Hepatocyte (in vitro differentiated cells): ENCODE results near the gene ERGIC2. TPM values are rescaled to one million over a fixed set of nuclear protein-coding genes. Genes with fewer than 3 reads are reported as not detected.

ENCODE experiments used
- DNase-seq: peaks from one replicate; pipeline ENCODE4 v3.0.0-alpha.2; 2016; ENCODE audit warnings: low spot score
- H2AFZ ChIP-seq: fragments of 200-600 bp; sonication (generic); 2 replicates; pipeline ENCODE4 v1.6.0; 2016; ENCODE audit warnings: antibody characterized with exemption, mild to moderate bottlenecking
- H3K27ac ChIP-seq: fragments of 200-600 bp; sonication (generic); 2 replicates; pipeline ENCODE4 v1.5.1; 2016; ENCODE audit warnings: mild to moderate bottlenecking
- H3K27me3 ChIP-seq: fragments of 200-600 bp; sonication (generic); 2 replicates; pipeline ENCODE4 v1.6.1; 2016
- H3K36me3 ChIP-seq: fragments of 200-600 bp; sonication (generic); replicated peaks from 2 replicates; pipeline ENCODE4 v1.5.1; 2016; ENCODE audit warnings: low read depth; ENCODE audit not compliant: insufficient read depth
- H3K4me1 ChIP-seq: fragments of 200-600 bp; sonication (generic); 2 replicates; pipeline ENCODE4 v1.5.1; 2016; ENCODE audit warnings: mild to moderate bottlenecking, moderate library complexity; ENCODE audit not compliant: insufficient read depth
- H3K4me2 ChIP-seq: fragments of 200-600 bp; sonication (generic); 2 replicates; pipeline ENCODE4 v1.6.0; 2016
- H3K4me3 ChIP-seq: fragments of 200-600 bp; sonication (generic); 2 replicates; pipeline ENCODE4 v1.5.1; 2016; ENCODE audit warnings: mild to moderate bottlenecking
- H3K79me2 ChIP-seq: fragments of 200-600 bp; sonication (generic); 2 replicates; pipeline ENCODE4 v1.6.0; 2017; ENCODE audit warnings: mild to moderate bottlenecking
- H3K9me2 ChIP-seq: fragments of 200-600 bp; sonication (generic); replicated peaks from 2 replicates; pipeline ENCODE4 v1.6.0; 2017; ENCODE audit warnings: mild to moderate bottlenecking; ENCODE audit not compliant: insufficient read depth
- H3K9me3 ChIP-seq: fragments of 200-600 bp; sonication (generic); 2 replicates; pipeline ENCODE4 v1.5.1; 2016; ENCODE audit warnings: low read depth, mild to moderate bottlenecking
- H4K20me1 ChIP-seq: fragments of 200-600 bp; sonication (generic); 2 replicates; pipeline ENCODE4 v1.6.0; 2016; ENCODE audit warnings: mild to moderate bottlenecking; ENCODE audit not compliant: insufficient read depth, poor library complexity, severe bottlenecking
- EZH2 ChIP-seq: fragments of 200-600 bp; sonication (generic); IDR thresholded peaks from 2 replicates; pipeline ENCODE4 v1.6.1; 2016; ENCODE audit warnings: antibody characterized with exemption, mild to moderate bottlenecking, borderline replicate concordance
- EZH2phosphoT487 ChIP-seq: fragments of 200-600 bp; sonication (generic); IDR thresholded peaks from one replicate; pipeline ENCODE4 v1.6.1; 2018; ENCODE audit warnings: antibody characterized with exemption, mild to moderate bottlenecking, low read depth, moderate library complexity; ENCODE audit not compliant: unreplicated experiment, severe bottlenecking
- WGBS: methylation state at CpG from one replicate; pipeline ENCODE4 v1.1.6; 2016; ENCODE audit warnings: low lambda C conversion rate; ENCODE audit errors: missing lambda C conversion rate; 5-methylcytosine and 5-hydroxymethylcytosine counted together
- polyA plus RNA-seq: library from polyadenylated mRNA; unstranded; fragments of >200 nt; fragmentation: Nextera tagmentation; extraction: Ambion mirVana; gene quantifications from 2 replicates; pipeline ENCODE4 v1.2.1, GENCODE V29; 2016
- total RNA-seq: library from RNA; depleted of rRNA; stranded (reverse); fragments of >200 nt; gene quantifications from 2 replicates; pipeline ENCODE4 v1.2.3, GENCODE V29; 2014
- TF ChIP-seq, protein P1 (sequence below): fragments of 200-600 bp; sonication (generic); IDR thresholded peaks from 2 replicates; pipeline ENCODE4 v1.5.1; 2016; ENCODE audit warnings: antibody characterized with exemption, mild to moderate bottlenecking; ENCODE audit not compliant: poor library complexity

Gene ERGIC2
- total and polyA plus RNA-seq, 2 experiments from 2014 or later, result 68.7 to 122 TPM

DNA sequence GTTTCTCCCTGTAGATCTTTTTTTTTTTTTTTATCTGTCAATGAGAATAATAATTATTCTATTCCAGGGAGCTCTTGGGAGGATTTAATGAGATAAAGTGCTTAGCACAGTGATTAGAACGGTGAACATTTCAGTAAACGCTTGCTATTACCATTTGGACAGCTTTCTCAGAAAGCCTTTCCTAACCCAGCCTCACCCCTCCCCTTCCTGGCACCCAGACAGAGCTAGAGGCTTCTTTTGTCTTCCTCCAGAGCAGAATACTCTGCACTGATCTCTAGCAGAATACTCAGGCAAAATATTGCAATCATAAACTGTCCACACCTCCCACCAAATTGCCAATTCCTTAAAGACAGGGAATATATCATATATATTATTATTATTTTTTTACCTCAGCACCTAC lies 66.6 kb downstream of the ERGIC2 start:
- TF ChIP-seq, protein P1, sequence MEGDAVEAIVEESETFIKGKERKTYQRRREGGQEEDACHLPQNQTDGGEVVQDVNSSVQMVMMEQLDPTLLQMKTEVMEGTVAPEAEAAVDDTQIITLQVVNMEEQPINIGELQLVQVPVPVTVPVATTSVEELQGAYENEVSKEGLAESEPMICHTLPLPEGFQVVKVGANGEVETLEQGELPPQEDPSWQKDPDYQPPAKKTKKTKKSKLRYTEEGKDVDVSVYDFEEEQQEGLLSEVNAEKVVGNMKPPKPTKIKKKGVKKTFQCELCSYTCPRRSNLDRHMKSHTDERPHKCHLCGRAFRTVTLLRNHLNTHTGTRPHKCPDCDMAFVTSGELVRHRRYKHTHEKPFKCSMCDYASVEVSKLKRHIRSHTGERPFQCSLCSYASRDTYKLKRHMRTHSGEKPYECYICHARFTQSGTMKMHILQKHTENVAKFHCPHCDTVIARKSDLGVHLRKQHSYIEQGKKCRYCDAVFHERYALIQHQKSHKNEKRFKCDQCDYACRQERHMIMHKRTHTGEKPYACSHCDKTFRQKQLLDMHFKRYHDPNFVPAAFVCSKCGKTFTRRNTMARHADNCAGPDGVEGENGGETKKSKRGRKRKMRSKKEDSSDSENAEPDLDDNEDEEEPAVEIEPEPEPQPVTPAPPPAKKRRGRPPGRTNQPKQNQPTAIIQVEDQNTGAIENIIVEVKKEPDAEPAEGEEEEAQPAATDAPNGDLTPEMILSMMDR, result no peak
- no peak for TF ChIP-seq EZH2phosphoT487
- no peak for TF ChIP-seq EZH2
- Histone ChIP-seq H4K20me1 (no peaks in the 10 kb centered on the region), H3K27ac (no peak overlapping the region), H2AFZ (no peak overlapping the region), H3K36me3 (no peaks in the 10 kb centered on the region), H3K4me2 (no peak overlapping the region), H3K9me2 (no peaks in the 10 kb centered on the region), H3K9me3 (no peaks in the 10 kb centered on the region), H3K79me2 (no peaks in the 10 kb centered on the region), H3K27me3 (no peaks in the 10 kb centered on the region), H3K4me1 (peaks cover 5% of the 10 kb centered on the region), H3K4me3 (no peak overlapping the region)
- DNase-seq, result no peak
- WGBS, result 80% methylated on average over 2 of the region's 2 CpGs

DNA sequence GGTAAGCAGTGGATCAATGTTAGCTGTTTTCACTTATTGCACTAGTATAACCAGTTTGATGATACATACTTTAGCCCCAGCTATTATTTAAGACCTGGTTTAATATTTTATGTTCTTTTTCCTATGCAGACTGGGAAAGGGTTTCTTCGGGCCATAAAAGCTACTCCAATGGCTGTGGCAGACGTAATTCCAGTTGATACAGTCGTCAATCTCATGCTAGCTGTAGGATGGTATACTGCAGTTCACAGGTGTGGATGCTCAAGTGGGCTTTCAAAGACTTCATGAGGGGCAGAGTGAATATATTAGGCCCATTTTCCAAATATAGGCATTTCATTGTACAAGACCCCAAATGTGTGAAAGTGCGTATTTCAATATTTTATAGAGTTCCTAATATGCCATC lies 70.1 kb downstream of the ERGIC2 start:
- TF ChIP-seq EZH2, result no peak
- no peak for TF ChIP-seq EZH2phosphoT487
- TF ChIP-seq, protein P1, result no peak
- 98% methylated on average over 4 of the region's 4 CpGs for WGBS
- Histone ChIP-seq H3K9me3 (no peaks in the 10 kb centered on the region), H3K27me3 (no peaks in the 10 kb centered on the region), H2AFZ (no peak overlapping the region), H3K9me2 (no peaks in the 10 kb centered on the region), H3K27ac (no peak overlapping the region), H3K36me3 (no peaks in the 10 kb centered on the region), H3K4me2 (no peak overlapping the region), H3K4me1 (no peaks in the 10 kb centered on the region), H3K79me2 (no peaks in the 10 kb centered on the region), H4K20me1 (no peaks in the 10 kb centered on the region), H3K4me3 (no peak overlapping the region)
- DNase-seq, result no peak

DNA sequence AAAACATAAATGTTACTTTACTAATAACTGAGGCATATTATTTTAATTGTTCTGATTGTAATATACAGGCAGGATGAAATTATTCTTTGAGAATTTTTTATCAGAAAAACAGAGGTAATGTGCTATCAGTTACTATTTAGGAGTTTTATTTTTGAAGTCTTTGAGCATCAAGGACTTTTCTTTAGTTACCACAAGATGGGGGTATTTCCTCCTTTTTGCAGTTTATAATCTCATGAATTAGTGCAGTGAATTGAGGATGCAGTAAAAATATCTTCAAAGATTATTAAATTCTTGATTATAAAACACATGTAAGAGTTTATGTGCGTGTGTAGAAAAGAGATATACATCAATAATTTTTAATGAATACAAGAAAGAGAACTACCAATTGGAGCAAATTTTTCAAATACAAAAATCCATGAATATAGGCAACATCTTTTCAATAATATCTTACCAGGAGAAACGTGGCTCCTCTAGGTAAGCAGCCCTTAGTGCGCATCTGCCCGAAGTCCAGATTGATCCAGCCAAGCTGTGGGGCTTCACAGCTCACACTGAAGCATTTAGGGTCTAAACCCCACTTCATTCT lies 71.6 kb downstream of the ERGIC2 start:
- Histone ChIP-seq H3K4me1 (no peaks in the 10 kb centered on the region), H4K20me1 (no peaks in the 10 kb centered on the region), H3K9me3 (no peaks in the 10 kb centered on the region), H3K4me2 (no peak overlapping the region), H3K27me3 (no peaks in the 10 kb centered on the region), H3K79me2 (no peaks in the 10 kb centered on the region), H2AFZ (no peak overlapping the region), H3K27ac (no peak overlapping the region), H3K36me3 (no peaks in the 10 kb centered on the region), H3K9me2 (no peaks in the 10 kb centered on the region), H3K4me3 (no peak overlapping the region)
- WGBS, result 72% methylated on average over 4 of the region's 4 CpGs
- DNase-seq, result peak; percentile 21
- TF ChIP-seq EZH2, result no peak
- TF ChIP-seq, protein P1, result peak; percentile 59

DNA sequence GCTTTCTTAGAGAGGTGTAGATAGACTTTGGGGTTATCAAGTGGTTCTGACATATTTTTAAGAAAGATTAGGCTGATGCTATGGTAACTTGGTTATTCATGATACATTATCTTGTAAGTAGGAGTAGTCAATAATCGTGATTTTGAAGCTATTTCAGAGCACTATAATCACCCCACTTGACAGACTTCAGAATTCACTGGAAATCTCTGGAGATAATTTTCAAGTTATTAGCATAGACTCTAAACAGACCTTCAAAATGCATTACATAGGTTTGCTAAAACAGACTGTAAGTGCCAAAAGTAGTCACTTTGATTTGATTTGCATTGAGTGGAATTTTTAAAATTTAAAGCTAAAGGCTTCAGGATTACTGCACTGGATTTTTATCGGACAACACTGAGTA lies 74.3 kb downstream of the ERGIC2 start:
- no peak for DNase-seq
- 79% methylated on average over 2 of the region's 2 CpGs for WGBS
- Histone ChIP-seq H3K79me2 (no peaks in the 10 kb centered on the region), H3K4me2 (no peak overlapping the region), H3K27ac (no peak overlapping the region), H3K36me3 (no peaks in the 10 kb centered on the region), H3K4me3 (no peak overlapping the region), H3K9me3 (no peaks in the 10 kb centered on the region), H3K4me1 (no peaks in the 10 kb centered on the region), H3K9me2 (no peaks in the 10 kb centered on the region), H4K20me1 (no peaks in the 10 kb centered on the region), H2AFZ (no peak overlapping the region), H3K27me3 (no peaks in the 10 kb centered on the region)
- TF ChIP-seq, protein P1, result no peak
- TF ChIP-seq EZH2phosphoT487 (no peak), EZH2 (no peak)
